PC-9 (cell line): ENCODE measurements around the gene SNF8.

Experiments
- CTCF ChIP-seq: fragments of 200-600 bp; sonication (generic); conservative IDR thresholded peaks from 2 replicates; pipeline ENCODE4 v1.6.1; 2017; ENCODE audit warnings: mixed run types, antibody characterized with exemption, mild to moderate bottlenecking, moderate library complexity
- EZH2 ChIP-seq: fragments of 200-600 bp; sonication (generic); IDR thresholded peaks from 2 replicates; pipeline ENCODE4 v1.8.0; 2017; ENCODE audit warnings: antibody characterized with exemption, low read depth

DNA sequence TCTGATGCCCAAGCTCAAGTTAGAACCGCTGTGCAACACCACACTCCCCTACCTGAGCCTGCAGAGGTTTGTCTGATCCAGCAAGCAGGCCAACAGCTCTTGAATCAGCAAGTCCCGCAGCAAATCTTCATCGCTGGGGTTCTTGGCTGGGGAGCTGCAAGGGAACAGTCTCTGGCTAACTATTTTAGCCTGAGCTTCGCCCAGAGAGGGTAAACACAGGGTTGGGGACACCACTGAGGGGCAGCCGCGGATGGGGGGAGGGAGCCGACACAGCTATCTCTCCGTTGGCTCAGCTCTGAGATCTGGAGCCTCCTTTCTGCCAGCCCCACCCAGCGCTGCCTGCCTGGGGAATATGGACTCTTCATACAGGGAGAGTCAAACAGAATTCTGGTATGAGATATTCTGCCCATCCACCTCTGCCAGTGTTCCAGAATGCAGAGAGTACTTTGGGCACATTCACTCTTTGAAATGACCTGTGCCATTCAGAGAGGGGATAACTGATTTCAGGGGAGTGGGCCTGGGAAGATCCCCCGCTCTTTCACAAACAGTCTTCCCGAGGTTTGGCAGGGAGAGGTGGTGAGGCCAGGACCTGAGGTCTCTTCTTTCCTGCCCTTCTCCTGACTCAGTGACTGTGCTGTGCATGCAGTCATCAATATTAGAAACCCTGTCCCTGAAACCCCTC lies 16.3 kb upstream of the SNF8 start:
- TF ChIP-seq EZH2 (no peak), CTCF (no peak)
